ENCODE results near the gene ULK2. TPM values are rescaled to one million over a fixed set of nuclear protein-coding genes. Genes with fewer than 3 reads are reported as not detected.

ULK2 gene
- polyA plus RNA-seq, 1 of the 3 experiments (the other 2 are of a cell fraction), result 18.0 TPM

DNA sequence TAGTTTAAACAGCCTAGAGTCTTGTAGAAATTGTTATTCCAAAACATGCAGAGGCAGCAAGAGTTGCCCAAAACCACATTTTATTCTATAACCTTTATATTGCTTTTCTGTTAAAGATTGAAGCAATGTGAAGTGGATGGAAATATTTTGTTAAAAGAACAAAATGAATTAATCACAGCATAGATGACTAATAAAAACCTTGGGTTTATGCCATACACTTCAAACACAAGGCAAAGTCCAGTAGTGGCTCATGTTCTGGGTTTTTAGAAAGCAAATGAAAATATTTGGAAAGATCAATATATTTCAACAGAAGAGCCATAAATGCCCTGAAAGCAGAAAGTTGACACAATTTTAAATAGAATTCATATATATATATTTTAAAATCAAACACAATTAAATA is 36.7 kb upstream of the ULK2 start:
- H3K79me2 ChIP-seq (ENCODE audit: insufficient read depth), result no peaks in the 10 kb centered on the region
- H3K27ac ChIP-seq (ENCODE audit: low read depth in 2 of 2, low read length in 1 of 2), result peak overlapping the region in 1 of 2 experiments; percentile 33; a peak in 2 of 4 replicates
- H2AFZ ChIP-seq (ENCODE audit: low read depth), result no peak overlapping the region
- H3K9me2 ChIP-seq, result no peaks in the 10 kb centered on the region
- H3K4me2 ChIP-seq, result no peak overlapping the region
- POLR2A ChIA-PET, result interaction anchor here (0.6 kb wide), 1 partner anchor 19 kb away, joined by 3 read pairs; no protein-coding TSS in a partner anchor
- H3K4me1 ChIP-seq (ENCODE audit: control insufficient read depth in 1 of 2, insufficient read depth in 2 of 2, low read depth in 1 of 2, low read length in 1 of 2), result peaks cover 0 to 9% of the 10 kb centered on the region in 2 experiments; a peak in 1 of 4 replicates
- CTCF ChIA-PET, result no interaction called here
- H3F3A ChIP-seq (replicated peaks; ENCODE audit: insufficient read depth), result peaks cover 29% of the 10 kb centered on the region
- H3K9me3 ChIP-seq, result no peaks in the 10 kb centered on the region
- H4K20me1 ChIP-seq (ENCODE audit: insufficient read depth), result peaks cover 7% of the 10 kb centered on the region; the same call in 1 of the 2 replicates
- H3K27me3 ChIP-seq (ENCODE audit: insufficient read depth), result no peaks in the 10 kb centered on the region
- DNase-seq, result no peak
- H3K9ac ChIP-seq, result no peak overlapping the region
- H3K4me3 ChIP-seq (ENCODE audit: low read depth in 2 of 2, low read length in 1 of 2), result no peak overlapping the region
- H3K36me3 ChIP-seq (replicated peaks in 1 of 2; ENCODE audit: control insufficient read depth in 1 of 2, insufficient read depth in 2 of 2, low read length in 1 of 2), result peaks cover 56 to 71% of the 10 kb centered on the region in 2 experiments
- TF ChIP-seq FOXM1 (IDR thresholded peaks at IDR 0.05; ENCODE audit: low read depth) (no peak), FOSL2 (IDR thresholded peaks at IDR 0.05; ENCODE audit: borderline replicate concordance, low read depth) (peak; percentile 27; the same call in 1 of the 2 replicates), GATA2 (CRISPR knock-in tag; IDR thresholded peaks at IDR 0.05) (no peak), CHD2 (IDR thresholded peaks at IDR 0.05; ENCODE audit: low read length, partially characterized antibody) (no peak), RFX5 (IDR thresholded peaks at IDR 0.05; ENCODE audit: low read length) (no peak), RXRA (IDR thresholded peaks at IDR 0.05; ENCODE audit: borderline replicate concordance, low read depth) (no peak)

DNA sequence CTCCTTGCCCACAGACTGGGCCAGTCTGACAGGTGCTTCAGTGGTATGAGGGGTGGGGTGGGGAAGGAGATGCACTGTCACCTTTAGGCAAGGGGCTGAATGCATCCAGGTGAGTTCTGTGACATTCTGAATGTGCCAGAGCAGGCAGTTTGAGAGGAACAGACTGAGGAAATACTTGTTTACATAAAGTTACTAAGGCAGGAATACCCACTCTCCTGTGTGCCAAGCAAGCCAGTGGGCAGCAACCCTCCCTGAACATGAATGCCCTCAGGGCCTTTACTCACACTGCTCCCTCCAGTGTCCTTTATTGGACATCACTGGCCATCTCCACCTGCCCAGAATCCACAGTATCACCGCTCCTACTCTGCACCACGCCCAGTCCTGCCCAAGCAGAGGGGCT is 33.1 kb upstream of the ULK2 start:
- no peak overlapping the region for H2AFZ ChIP-seq (ENCODE audit: low read depth)
- no peak overlapping the region for H3K4me2 ChIP-seq
- DNase-seq, result no peak
- WGBS (ENCODE audit: low lambda C conversion rate), result 96% methylated on average over 2 of the region's 2 CpGs
- H3K9me2 ChIP-seq, result no peaks in the 10 kb centered on the region
- TF ChIP-seq GABPA (IDR thresholded peaks at IDR 0.05; ENCODE audit: low read depth) (no peak), USF1 (IDR thresholded peaks at IDR 0.05; ENCODE audit: borderline replicate concordance, low read depth) (no peak), FOXJ3 (CRISPR knock-in tag; IDR thresholded peaks at IDR 0.05) (no peak), ELF1 (IDR thresholded peaks at IDR 0.05) (no peak), MEF2A (IDR thresholded peaks at IDR 0.05; ENCODE audit: borderline replicate concordance, low read depth) (no peak), EZH2phosphoT487 (IDR thresholded peaks at IDR 0.05; ENCODE audit: borderline replicate concordance, low read depth) (no peak)
- TF ChIP-seq, protein P1, sequence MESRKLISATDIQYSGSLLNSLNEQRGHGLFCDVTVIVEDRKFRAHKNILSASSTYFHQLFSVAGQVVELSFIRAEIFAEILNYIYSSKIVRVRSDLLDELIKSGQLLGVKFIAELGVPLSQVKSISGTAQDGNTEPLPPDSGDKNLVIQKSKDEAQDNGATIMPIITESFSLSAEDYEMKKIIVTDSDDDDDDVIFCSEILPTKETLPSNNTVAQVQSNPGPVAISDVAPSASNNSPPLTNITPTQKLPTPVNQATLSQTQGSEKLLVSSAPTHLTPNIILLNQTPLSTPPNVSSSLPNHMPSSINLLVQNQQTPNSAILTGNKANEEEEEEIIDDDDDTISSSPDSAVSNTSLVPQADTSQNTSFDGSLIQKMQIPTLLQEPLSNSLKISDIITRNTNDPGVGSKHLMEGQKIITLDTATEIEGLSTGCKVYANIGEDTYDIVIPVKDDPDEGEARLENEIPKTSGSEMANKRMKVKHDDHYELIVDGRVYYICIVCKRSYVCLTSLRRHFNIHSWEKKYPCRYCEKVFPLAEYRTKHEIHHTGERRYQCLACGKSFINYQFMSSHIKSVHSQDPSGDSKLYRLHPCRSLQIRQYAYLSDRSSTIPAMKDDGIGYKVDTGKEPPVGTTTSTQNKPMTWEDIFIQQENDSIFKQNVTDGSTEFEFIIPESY (IDR thresholded peaks at IDR 0.05; ENCODE audit: borderline replicate concordance, low read depth), result no peak
- no peak overlapping the region for H3K4me3 ChIP-seq (ENCODE audit: low read depth in 2 of 2, low read length in 1 of 2)
- H3K9ac ChIP-seq, result no peak overlapping the region
- peaks cover 0 to 22% of the 10 kb centered on the region in 2 experiments; a peak in 3 of 4 replicates for H3K4me1 ChIP-seq (ENCODE audit: control insufficient read depth in 1 of 2, insufficient read depth in 2 of 2, low read depth in 1 of 2, low read length in 1 of 2)
- H3K79me2 ChIP-seq (ENCODE audit: insufficient read depth), result no peaks in the 10 kb centered on the region
- H3K9me3 ChIP-seq, result no peaks in the 10 kb centered on the region
- H3K27ac ChIP-seq (ENCODE audit: low read depth in 2 of 2, low read length in 1 of 2), result no peak overlapping the region
- CTCF ChIA-PET, result interaction anchor here (0.5 to 1.6 kb wide), 2 partner anchors 11 to 134 kb away, joined by 4 read pairs; no protein-coding TSS in a partner anchor
- H3K36me3 ChIP-seq (replicated peaks in 1 of 2; ENCODE audit: control insufficient read depth in 1 of 2, insufficient read depth in 2 of 2, low read length in 1 of 2), result peaks cover 32 to 35% of the 10 kb centered on the region in 2 experiments
- no peaks in the 10 kb centered on the region for H3K27me3 ChIP-seq (ENCODE audit: insufficient read depth)
- H4K20me1 ChIP-seq (ENCODE audit: insufficient read depth), result peaks cover 7% of the 10 kb centered on the region; the same call in 1 of the 2 replicates
- H3F3A ChIP-seq (replicated peaks; ENCODE audit: insufficient read depth), result peaks cover 23% of the 10 kb centered on the region
- POLR2A ChIA-PET, result no interaction called here

All from SK-N-SH (cell line).